Measurements from ENCODE around the gene RASSF1. TPM values are rescaled to one million over a fixed set of nuclear protein-coding genes. Genes with fewer than 3 reads are reported as not detected.
A peak's percentile ranks its signal among the peaks of the same experiment; 100 is the strongest.

Gene RASSF1
- total and polyA plus RNA-seq, 2 of the 4 experiments (the other 2 are of a cell fraction) = 17.4 to 53.4 TPM

DNA sequence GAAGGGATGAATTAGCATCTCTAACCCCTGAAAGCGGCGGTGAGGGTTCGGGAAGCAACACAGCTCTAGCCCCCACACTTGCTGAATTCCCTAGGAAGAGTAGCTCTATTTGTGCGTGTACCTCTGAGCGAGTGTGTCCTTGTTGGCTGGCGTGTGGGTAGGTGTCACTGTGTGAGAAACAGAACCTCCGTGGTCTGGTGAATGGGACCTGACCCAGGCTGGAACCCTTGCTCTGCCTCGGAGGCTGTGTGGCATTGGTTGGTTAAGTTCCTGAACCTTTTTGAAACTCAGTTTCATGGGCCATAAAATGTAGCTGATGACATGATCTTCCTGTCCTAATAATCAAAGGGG is 19.1 kb upstream of the RASSF1 start:
- H3K23ac ChIP-seq (ENCODE audit: low read depth, low read length) = no peak overlapping the region
- H4K5ac ChIP-seq (ENCODE audit: low read depth, low read length) = peak overlapping the region; percentile 69
- H3K36me3 ChIP-seq (ENCODE audit: control insufficient read depth, insufficient read depth, low read length) = peaks cover 26% of the 10 kb centered on the region
- H4K20me1 ChIP-seq (ENCODE audit: insufficient read depth, low read length) = peaks cover 42% of the 10 kb centered on the region
- no peak overlapping the region for H2BK5ac ChIP-seq (ENCODE audit: low read depth, low read length, poor library complexity, severe bottlenecking)
- H3K18ac ChIP-seq (ENCODE audit: low read depth, low read length) = no peak overlapping the region
- H2AFZ ChIP-seq (replicated peaks; ENCODE audit: low read length, poor library complexity) = peak overlapping the region; percentile 97
- 20% methylated on average over 1 of the region's 8 CpGs; no CpG with 5 or more reads in 1 of the 2 experiments for WGBS, 2 experiments (ENCODE audit: extremely low coverage in 2 of 2, insufficient read length in 1 of 2)
- H3K9me3 ChIP-seq (ENCODE audit: control insufficient read depth, insufficient read depth, low read length) = no peaks in the 10 kb centered on the region
- H3K9ac ChIP-seq (ENCODE audit: low read depth, low read length) = no peak overlapping the region
- no peak overlapping the region for H3K14ac ChIP-seq (replicated peaks; ENCODE audit: low read depth, low read length)
- H2BK120ac ChIP-seq (ENCODE audit: low read depth, low read length) = no peak overlapping the region
- H3K4ac ChIP-seq (ENCODE audit: low read depth, low read length) = peak overlapping the region; percentile 55; the same call in 1 of the 2 replicates
- peak overlapping the region; percentile 26 for H4K91ac ChIP-seq (ENCODE audit: insufficient read depth, low read depth, low read length)
- ATAC-seq (ENCODE audit: low read depth) = peak; percentile 1; the same call in 1 of the 2 replicates
- no peak overlapping the region for H3K56ac ChIP-seq (ENCODE audit: extremely low read depth, insufficient read depth, low read length)
- H2BK15ac ChIP-seq (ENCODE audit: low read depth, low read length) = no peak overlapping the region
- peaks cover 20% of the 10 kb centered on the region for H3K9me1 ChIP-seq (ENCODE audit: insufficient read depth, low read length)
- dilution Hi-C loops (cut with HindIII; ENCODE audit: low sequenced_read_pairs, unreplicated experiment) = no loop called here
- intact Hi-C loops (cut with micrococcal nuclease) = no loop called here
- no peak overlapping the region for H3K27ac ChIP-seq (ENCODE audit: insufficient read depth, low read length)
- H2BK20ac ChIP-seq (ENCODE audit: low read depth, low read length) = no peak overlapping the region
- no TSS peak for BruUV-seq (replicated peaks)
- peaks cover 26% of the 10 kb centered on the region for H3K4me1 ChIP-seq (ENCODE audit: control insufficient read depth, insufficient read depth, low read length)
- DNase-seq = no peak
- peak overlapping the region; percentile 57 for H3K4me2 ChIP-seq (ENCODE audit: low read depth, low read length)
- peak overlapping the region; percentile 99 for H2AK9ac ChIP-seq (replicated peaks; ENCODE audit: low read depth, low read length, poor library complexity)
- H4K8ac ChIP-seq (ENCODE audit: low read depth in 2 of 2, low read length in 2 of 2) = peak overlapping the region; percentile 56 to 90
- H3K27me3 ChIP-seq (ENCODE audit: control insufficient read depth, insufficient read depth, low read length) = no peaks in the 10 kb centered on the region
- ChIA-PET CTCF (no interaction called here), POLR2A (ENCODE audit: unreplicated experiment) (no interaction called here)
- peaks cover 0 to 49% of the 10 kb centered on the region in 2 experiments; a peak in 2 of 4 replicates for H3K79me1 ChIP-seq (ENCODE audit: low read depth in 1 of 2, low read length in 2 of 2)
- H3K4me3 ChIP-seq (ENCODE audit: insufficient read depth, low read depth, low read length) = peak overlapping the region; percentile 19; the same call in 1 of the 2 replicates
- no peak overlapping the region for H2AK5ac ChIP-seq (ENCODE audit: low read depth, low read length)
- in situ Hi-C loops (cut with MboI; ENCODE audit: low sequenced_read_pairs) = no loop called here
- TF ChIP-seq RAD21 (IDR thresholded peaks at IDR 0.05; ENCODE audit: low read length) = no peak
- no peak for TF ChIP-seq RCOR1 (IDR thresholded peaks at IDR 0.05; ENCODE audit: insufficient replicate concordance, low read length)
- no peak for TF ChIP-seq RFX5 (IDR thresholded peaks at IDR 0.05; ENCODE audit: low read depth, low read length)
- no peak for TF ChIP-seq FOS (IDR thresholded peaks at IDR 0.05; ENCODE audit: low read depth, low read length)
- TF ChIP-seq, protein P1, sequence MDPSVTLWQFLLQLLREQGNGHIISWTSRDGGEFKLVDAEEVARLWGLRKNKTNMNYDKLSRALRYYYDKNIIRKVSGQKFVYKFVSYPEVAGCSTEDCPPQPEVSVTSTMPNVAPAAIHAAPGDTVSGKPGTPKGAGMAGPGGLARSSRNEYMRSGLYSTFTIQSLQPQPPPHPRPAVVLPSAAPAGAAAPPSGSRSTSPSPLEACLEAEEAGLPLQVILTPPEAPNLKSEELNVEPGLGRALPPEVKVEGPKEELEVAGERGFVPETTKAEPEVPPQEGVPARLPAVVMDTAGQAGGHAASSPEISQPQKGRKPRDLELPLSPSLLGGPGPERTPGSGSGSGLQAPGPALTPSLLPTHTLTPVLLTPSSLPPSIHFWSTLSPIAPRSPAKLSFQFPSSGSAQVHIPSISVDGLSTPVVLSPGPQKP (IDR thresholded peaks at IDR 0.05; ENCODE audit: borderline replicate concordance, low read depth, low read length) = no peak
- TF ChIP-seq, protein P2, sequence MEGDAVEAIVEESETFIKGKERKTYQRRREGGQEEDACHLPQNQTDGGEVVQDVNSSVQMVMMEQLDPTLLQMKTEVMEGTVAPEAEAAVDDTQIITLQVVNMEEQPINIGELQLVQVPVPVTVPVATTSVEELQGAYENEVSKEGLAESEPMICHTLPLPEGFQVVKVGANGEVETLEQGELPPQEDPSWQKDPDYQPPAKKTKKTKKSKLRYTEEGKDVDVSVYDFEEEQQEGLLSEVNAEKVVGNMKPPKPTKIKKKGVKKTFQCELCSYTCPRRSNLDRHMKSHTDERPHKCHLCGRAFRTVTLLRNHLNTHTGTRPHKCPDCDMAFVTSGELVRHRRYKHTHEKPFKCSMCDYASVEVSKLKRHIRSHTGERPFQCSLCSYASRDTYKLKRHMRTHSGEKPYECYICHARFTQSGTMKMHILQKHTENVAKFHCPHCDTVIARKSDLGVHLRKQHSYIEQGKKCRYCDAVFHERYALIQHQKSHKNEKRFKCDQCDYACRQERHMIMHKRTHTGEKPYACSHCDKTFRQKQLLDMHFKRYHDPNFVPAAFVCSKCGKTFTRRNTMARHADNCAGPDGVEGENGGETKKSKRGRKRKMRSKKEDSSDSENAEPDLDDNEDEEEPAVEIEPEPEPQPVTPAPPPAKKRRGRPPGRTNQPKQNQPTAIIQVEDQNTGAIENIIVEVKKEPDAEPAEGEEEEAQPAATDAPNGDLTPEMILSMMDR (conservative IDR thresholded peaks at IDR 0.05; ENCODE audit: low read depth, low read length) = no peak
- no peak for TF ChIP-seq MAFK (IDR thresholded peaks at IDR 0.05; ENCODE audit: low read depth, low read length)
- no peak for TF ChIP-seq SMC3 (IDR thresholded peaks at IDR 0.05; ENCODE audit: low read depth, low read length)
- no peak for TF ChIP-seq NFE2L2 (IDR thresholded peaks at IDR 0.05; ENCODE audit: low read depth, low read length)
- TF ChIP-seq POLR2A (IDR thresholded peaks at IDR 0.05; ENCODE audit: low read depth, low read length) = no peak
- no peak for TF ChIP-seq BHLHE40 (IDR thresholded peaks at IDR 0.05; ENCODE audit: low read depth, low read length)
- TF ChIP-seq CEBPB (IDR thresholded peaks at IDR 0.05; ENCODE audit: low read depth, low read length) = no peak
- no peak for TF ChIP-seq MXI1 (IDR thresholded peaks at IDR 0.05; ENCODE audit: borderline replicate concordance, low read depth, low read length)

Measured in IMR-90 (cell line).